ENCODE results near the gene KLF11.
"Not testable (repeated sequence)": the region's sequence is repeated elsewhere in the genome, so short reads cannot be mapped to it uniquely, and the experiment has no call there.

The KLF11 gene

DNA sequence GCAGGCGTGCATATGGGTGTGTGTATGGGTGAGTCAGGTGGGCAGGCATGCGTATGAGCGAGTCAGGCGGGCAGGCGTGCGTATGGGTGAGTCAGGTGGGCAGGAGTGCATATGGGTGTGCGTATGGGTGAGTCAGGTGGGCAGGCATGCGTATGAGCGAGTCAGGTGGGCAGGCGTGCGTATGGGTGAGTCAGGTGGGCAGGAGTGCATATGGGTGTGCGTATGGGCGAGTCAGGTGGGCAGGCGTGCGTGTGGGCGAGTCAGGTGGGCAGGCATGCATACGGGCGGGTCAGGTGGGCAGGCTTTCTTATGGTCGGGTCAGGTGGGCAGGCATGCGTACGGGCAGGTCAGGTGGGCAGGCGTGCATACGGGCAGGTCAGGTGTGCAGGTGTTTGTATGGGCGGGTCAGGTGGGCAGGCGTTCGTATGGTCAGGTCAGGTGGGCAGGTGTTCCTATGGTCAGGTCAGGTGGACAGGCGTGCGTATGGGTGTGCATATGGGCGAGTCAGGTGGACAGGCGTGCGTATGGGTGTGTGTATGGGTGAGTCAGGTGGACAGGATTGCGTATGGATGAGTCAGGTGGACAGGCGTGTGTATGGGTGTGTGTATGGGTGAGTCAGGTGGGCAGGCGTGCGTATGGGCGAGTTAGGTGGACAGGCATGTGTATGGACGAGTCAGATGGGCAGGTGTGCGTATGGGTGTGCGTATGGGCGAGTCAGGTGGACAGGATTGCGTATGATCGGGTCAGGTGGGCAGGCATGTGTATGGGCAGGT lies 28.7 kb upstream of the KLF11 start:
- no peak for TF ChIP-seq ZNF274 (IDR thresholded peaks at IDR 0.05; ENCODE audit: low read depth, low read length)
- H3K4me3 ChIP-seq (ENCODE audit: low read length): no peak overlapping the region

DNA sequence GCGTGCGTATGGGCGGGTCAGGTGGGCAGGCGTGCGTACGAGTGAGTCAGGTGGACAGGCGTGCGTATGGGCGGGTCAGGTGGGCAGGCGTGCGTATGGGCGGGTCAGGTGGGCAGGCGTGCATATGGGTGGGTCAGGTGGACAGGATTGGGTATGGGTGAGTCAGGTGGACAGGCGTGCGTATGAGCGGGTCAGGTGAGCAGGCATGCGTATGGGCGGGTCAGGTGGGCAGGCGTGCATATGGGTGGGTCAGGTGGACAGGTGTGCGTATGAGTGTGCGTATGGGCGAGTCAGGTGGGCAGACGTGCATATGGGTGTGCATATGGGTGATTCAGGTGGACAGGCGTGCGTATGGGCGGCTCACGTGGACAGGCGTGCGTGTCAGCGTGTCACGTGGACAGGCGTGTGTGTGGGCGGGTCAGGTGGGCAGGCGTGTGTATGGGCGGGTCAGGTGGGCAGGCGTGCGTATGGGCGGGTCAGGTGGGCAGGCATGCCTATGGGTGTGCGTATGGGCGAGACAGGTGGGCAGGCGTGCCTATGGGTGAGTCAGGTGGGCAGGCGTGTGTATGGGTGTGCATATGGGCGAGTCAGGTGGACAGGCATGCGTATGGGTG lies 27.9 kb upstream of the KLF11 start:
- not testable (repeated sequence) for H3K4me3 ChIP-seq (ENCODE audit: low read length)

DNA sequence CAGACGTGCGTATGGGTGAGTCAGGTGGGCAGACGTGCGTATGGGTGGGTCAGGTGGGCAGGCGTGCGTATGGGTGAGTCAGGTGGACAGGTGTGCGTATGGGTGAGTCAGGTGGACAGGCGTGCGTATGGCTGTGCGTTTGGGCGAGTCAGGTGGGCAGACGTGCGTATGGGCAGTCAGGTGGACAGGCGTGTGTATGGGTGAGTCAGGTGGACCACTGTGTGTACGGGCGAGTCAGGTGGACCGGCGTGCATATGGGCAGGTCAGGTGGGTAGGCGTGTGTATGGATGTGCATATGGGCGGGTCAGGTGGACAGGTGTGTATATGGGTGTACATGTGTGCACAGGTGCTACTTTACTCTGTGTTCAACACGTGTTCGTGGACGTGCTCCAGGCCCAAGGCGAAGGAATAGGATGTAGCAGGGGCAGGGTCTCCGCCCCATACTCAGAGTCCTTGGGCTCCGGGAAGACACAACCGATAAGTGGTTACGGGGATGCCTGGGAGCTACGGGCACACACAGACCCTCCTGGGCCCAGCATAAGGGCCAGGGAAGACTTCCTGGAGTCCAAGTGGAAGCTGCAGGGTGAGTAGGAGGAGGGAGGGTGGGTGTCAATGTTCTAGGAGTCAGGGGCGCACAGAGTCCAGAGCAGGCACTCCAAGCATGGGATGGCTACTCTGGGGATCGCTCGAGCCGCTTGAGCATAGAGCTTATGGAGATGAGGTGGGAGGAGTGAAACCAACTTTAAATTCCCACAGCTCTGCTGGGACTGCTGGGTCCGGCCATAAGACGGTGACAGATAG lies 27.1 kb upstream of the KLF11 start:
- no peak for TF ChIP-seq ZNF274 (IDR thresholded peaks at IDR 0.05; ENCODE audit: low read depth, low read length)

GRCh38 chr2:10016802-10017258 lies 26.5 kb upstream of the KLF11 start:
- no peak overlapping the region for H3K4me3 ChIP-seq (ENCODE audit: low read length)
- no peak for TF ChIP-seq ZNF274 (IDR thresholded peaks at IDR 0.05; ENCODE audit: low read depth, low read length)

More for the DNA sequence above, 27.1 kb upstream of the KLF11 start:
- H3K4me3 ChIP-seq (ENCODE audit: low read length): no peak overlapping the region

DNA sequence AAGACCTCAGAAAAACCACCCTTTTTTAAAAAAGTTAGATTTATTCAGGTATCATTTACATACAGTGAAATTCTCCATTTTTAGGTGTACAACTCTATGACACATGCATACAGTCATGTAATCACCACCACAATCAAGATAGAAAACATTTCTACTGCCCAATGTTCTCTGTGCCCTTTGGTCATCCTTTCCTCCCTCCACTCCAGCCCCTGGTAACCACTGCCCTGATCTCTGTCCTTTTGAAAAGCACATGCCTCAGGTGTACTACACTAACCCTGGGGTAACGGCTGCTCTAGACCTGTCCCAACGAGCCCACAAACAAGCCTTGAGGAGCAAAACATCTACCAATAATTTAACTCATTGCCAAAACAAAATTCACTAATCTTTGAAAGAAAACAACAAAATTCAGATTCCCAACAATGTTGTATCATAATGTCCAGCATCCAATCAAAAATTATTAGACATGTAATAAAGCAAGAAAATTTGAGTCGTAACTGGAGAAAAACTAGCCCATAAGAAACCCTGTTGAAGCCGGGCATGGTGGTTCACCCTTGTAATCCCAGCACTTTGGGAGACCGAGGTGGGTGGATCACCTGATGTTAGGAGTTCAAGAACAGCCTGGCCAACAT lies 25.9 kb upstream of the KLF11 start:
- H3K4me3 ChIP-seq (ENCODE audit: low read length): no peak overlapping the region
- TF ChIP-seq ZNF274 (IDR thresholded peaks at IDR 0.05; ENCODE audit: low read depth, low read length): no peak

GRCh38 chr2:10019174-10019573 lies 24.2 kb upstream of the KLF11 start:
- TF ChIP-seq ZNF274 (IDR thresholded peaks at IDR 0.05; ENCODE audit: low read depth, low read length): no peak
- no peak overlapping the region for H3K4me3 ChIP-seq (ENCODE audit: low read length)

DNA sequence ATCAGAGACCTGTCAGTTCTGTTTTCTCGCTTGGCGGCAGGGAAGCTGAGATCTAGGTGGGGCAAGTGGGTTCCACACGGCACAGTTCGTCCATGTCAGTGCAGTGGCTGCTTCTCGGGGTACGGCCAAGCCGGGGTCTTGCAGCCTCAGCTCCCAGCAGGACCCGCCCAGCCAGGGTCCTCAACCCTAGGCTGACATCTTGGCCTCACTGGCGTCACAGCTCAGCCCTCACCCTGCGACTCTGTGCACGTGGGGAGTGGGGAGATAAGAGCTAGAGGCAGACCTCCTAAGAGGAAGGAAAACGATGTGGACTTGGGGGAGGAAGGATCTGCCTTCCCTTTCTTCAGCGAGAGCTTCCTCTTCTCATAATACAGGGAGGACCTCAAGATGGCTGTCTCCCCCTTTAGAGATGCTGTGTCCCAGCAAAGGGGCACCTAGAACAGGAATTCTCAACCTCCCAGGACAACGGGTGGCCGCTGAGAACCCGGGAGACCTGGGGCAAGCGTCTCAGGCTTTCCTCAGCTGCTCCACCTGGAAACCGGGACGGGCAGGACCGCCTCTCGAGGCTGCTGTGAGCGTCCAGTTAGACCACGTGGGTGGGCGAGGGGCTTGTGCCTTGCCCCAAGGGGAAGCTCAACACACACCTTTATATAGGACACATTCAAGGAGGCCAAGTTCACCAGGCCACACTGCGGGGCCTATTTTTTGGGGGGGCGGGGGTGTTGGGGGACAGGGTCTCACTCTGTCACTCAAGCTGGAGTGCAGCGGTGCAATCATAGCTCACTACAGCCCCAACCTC lies 23.5 kb upstream of the KLF11 start:
- TF ChIP-seq ZNF274 (IDR thresholded peaks at IDR 0.05; ENCODE audit: low read depth, low read length): no peak
- H3K4me3 ChIP-seq (ENCODE audit: low read length): no peak overlapping the region

DNA sequence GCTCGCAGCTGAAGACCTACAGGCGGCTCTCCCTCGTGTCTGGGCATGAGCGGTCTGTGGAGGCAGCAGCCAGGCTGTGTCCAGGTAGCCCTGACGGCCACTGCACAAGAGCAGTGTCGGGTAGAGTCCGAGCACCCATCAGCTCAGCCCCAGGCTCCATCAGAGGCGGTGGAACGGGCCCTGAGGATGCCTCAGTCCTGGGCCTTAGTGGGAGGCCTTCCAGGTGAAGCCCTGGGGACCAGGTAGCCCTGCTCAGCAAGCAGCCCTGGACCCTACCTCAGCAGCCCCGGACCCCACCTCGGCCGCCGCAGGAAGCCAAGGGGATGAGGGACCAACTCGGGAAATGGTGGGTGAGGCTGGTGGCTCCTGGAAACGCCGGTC lies 21.3 kb upstream of the KLF11 start:
- no peak for TF ChIP-seq ZNF274 (IDR thresholded peaks at IDR 0.05; ENCODE audit: low read depth, low read length)
- H3K4me3 ChIP-seq (ENCODE audit: low read length): no peak overlapping the region

GRCh38 chr2:10022445-10022844 lies 20.9 kb upstream of the KLF11 start:
- no peak for TF ChIP-seq ZNF274 (IDR thresholded peaks at IDR 0.05; ENCODE audit: low read depth, low read length)
- no peak overlapping the region for H3K4me3 ChIP-seq (ENCODE audit: low read length)

DNA sequence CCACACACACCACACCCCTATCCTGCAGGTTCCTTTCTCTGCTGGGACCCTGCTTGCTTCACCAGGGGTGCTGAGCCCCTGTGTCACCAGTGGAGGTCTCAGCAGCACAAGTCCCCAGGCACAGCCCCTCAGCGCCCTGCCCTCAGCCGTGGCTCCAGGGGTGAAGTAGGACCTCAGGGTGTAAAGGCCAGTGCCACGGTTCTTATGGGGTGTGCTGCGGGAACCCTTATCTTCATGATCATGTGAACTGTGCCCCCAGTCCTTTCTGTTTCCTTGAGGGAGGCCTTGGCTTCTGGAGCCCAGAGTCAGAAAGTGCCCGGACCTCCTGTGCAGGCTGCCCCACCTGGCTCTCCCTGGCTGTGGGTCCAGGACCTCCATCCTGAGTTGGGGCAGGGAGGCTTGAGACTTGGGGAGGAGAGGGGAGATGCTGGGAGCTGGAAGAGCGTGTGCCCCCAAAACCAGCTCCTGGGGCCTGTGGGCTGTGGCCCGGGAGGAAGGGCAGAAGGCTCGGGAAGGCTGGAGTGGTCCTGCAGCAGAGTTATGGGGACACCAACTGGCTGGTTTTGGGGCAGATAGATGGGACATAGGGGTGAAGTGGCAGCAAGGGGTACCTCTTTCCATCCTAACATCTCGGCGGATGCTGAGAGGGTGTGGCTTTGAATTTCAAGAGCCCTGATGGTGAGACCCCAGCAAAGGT lies 20.2 kb upstream of the KLF11 start:
- no peak overlapping the region for H3K4me3 ChIP-seq (ENCODE audit: low read length)
- TF ChIP-seq ZNF274 (IDR thresholded peaks at IDR 0.05; ENCODE audit: low read depth, low read length): no peak

DNA sequence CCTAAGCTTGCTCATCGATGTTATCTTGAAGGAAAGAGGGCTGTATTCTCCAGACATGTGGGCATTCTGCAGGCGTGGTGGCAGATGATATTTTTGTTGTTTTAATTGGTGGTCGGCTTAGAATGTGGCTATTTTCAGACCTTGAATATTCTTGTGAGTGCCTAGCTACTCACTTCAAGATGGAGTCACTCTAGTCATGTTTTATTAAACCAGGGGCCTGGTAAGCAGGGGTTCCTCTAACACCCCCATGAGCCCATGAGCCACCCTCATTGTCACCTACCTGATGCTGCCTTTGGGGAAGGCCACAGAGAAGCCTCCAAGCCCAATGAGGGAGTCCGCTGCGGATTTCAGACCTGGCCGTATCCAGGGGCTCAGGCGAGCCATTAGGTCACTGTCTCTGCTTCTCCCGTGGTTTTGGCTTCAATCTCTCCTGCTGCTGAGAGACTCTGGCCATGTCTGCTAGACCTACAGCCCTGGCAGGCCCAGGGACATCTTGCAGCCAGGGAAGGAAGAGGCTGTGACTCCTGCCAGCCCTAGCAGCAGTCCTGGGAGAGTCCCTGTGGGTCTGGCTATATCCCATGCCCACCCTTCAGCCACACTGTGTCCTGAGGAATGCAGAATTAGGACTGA lies 16.3 kb upstream of the KLF11 start:
- no peak for TF ChIP-seq ZNF274 (IDR thresholded peaks at IDR 0.05; ENCODE audit: low read depth, low read length)
- H3K4me3 ChIP-seq (ENCODE audit: low read length): no peak overlapping the region

- TF ChIP-seq ZNF274 (IDR thresholded peaks at IDR 0.05; ENCODE audit: low read depth, low read length): no peak
Measured at GRCh38 chr2:10027660-10028330, 15.6 kb upstream of the KLF11 start.

More at GRCh38 chr2:10027660-10028330, 15.6 kb upstream of the KLF11 start:
- no peak overlapping the region for H3K4me3 ChIP-seq (ENCODE audit: low read length)

Measured in GM08714 (cell line).